ENCODE measurements around the gene CST9L.

CST9L gene

DNA sequence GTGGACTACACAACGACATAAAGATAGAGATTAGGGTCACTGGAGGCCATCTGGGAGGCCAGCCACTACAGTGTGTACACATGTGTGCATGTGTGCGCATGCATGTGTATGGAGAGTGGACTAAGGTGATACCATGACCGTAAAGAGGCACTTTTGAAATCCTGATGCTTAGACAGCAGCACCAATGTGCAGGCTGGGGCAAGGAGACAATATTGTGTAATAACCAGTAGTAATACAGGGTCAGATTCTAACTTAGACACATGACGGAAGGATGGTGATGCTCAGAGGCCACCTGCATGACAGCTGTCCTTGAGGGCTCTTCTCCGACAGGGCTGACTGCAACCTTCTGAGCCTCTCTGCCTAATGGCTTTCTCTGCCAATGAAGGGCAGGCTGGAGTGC, 25.5 kb downstream of the CST9L start:
- DNase-seq, result no peak

- DNase-seq, result no peak
These were observed 26.5 kb downstream of the CST9L start for GRCh38 chr20:23541776-23542175.

DNA sequence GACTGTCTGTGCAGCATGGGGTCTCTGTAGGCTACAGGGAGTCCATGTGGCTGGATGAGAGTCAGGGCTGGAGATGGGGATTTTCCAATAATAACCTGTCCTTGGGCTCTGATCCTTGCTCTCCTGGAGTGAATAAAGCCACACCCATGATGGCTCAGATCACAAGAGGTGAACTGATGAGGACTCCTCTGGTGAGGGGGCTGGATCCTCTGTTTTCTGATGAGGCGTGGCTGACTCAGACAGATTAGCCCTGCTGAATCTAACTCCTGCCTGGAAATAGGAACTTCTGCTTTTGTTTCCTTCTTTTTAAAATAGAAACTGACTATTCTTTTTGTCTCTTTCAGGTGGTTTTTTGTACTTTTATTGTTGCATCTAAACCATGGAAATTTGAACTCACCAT, 27.0 kb downstream of the CST9L start:
- no peak for DNase-seq

DNA sequence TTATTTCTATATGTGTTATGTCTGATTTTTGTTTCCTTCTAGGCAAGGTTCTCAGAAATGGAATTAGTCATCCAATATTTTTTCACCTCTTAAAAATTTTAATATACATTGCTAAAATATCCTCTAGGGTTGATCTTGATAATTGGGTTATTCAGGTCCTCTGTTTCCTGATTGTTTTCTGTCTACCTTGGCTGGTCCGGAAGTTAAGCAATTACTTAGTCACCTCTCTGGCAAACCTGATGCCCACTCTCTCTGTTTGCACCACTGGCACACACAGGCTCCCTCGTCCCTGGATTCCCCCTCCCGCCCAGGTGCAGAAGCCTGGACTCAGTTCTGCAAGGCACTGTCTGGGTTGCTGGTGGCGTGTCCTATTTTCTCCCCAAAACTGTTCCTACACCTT, 27.7 kb downstream of the CST9L start:
- DNase-seq, result no peak

GRCh38 chr20:23537030-23537429, 31.3 kb downstream of the CST9L start:
- no peak for DNase-seq

GRCh38 chr20:23536328-23536974, 31.8 kb downstream of the CST9L start:
- no peak for DNase-seq

GRCh38 chr20:23534801-23535593, 33.3 kb downstream of the CST9L start:
- no peak for DNase-seq

- DNase-seq, result no peak
These were observed 35.1 kb downstream of the CST9L start for GRCh38 chr20:23533161-23533560.

- DNase-seq, result no peak
These were observed 35.8 kb downstream of the CST9L start for GRCh38 chr20:23532533-23532932.

- no peak for DNase-seq
These were observed 37.2 kb downstream of the CST9L start for GRCh38 chr20:23530937-23531567.

DNA sequence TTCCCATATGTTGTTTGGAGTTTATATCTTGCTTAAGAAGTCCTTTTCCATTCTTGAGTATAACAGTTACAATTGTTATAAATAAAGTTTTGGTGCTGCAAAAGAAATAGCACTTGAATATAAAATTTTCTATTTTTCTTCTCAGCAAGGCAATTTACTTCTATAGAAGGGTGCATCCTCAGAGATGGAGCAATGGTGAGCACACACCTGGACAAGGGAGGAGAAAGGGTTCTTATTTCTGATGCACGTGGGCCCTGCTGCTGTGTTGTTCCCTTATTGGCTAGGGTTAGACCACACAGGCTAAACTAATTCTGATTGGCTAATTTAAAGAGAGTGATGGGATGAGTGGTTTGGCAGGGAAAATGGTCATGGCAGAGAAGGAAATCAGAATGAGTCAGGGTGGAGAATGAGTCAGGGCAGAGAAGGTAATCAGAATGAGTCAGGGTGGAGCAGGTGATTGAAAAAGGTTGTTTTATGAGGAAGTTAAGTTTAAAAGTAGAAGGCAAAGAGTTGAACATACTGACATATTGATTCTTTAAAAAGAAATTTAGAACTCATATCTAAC, 39.3 kb downstream of the CST9L start:
- DNase-seq, result no peak

DNA sequence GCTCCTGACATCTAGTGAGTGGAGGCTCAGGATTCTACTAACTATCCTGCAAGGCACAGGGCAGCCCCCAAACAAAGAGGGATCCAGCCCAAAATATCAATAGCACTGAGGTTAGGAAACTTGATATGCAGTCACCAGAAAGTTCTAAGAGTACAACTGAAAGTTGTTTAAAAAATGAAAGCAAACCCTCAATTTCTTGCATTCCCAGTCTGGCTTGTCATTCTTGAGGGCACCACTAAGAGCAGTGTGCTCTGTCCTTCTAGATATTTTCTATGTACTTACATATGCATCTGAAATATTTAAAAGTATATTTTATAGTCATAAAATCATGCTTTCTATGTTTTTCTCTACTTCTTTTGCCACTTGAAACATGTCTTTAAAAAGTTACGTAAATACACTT, 41.4 kb downstream of the CST9L start:
- DNase-seq, result no peak

GRCh38 chr20:23524146-23524545, 44.1 kb downstream of the CST9L start:
- no peak for DNase-seq

GRCh38 chr20:23520185-23520584, 48.1 kb downstream of the CST9L start:
- no peak for DNase-seq

- DNase-seq, result no peak
These were observed 48.7 kb downstream of the CST9L start for GRCh38 chr20:23519556-23519955.

DNA sequence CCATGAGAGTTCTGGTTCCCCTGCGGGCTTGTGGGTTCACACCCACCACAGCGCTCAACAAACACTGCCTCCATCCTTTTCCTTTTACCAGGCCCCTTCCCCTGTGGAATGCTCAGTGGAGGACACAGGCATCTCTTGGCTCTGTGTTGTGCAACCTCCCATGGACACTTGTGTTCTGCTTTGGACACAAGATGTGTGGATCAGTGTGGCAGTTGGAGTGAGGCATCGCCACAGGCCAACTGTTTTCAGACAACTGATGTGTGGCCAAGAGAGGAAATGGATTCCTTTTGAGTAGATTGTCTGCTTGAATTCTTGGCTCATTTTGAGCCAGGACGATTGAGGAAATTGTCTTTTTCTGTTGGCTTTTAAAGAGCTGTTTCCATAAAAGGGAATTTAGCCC, 50.6 kb downstream of the CST9L start:
- DNase-seq, result no peak

GRCh38 chr20:23515250-23515939, 52.9 kb downstream of the CST9L start:
- no peak for DNase-seq

GRCh38 chr20:23514848-23515247, 53.4 kb downstream of the CST9L start:
- no peak for DNase-seq

All from DMS 273 treated with DMSO at 0.1 percent for 48 hours (cell line).